GM12878 (cell line): ENCODE data around the gene TSPAN11.

Experiments
- EZH2 ChIP-seq: IDR thresholded peaks from 2 replicates; pipeline ENCODE4 v1.6.1; 2012; ENCODE audit warnings: low read depth, mild to moderate bottlenecking, control low read depth, inconsistent platforms, low read length, borderline replicate concordance; ENCODE audit not compliant: control insufficient read depth
- GATAD2B ChIP-seq: fragments of 450-650 bp; conservative IDR thresholded peaks from 2 replicates; pipeline ENCODE4 v1.6.1; 2017; ENCODE audit warnings: low read depth, mild to moderate bottlenecking, moderate library complexity
- JUND ChIP-seq: IDR thresholded peaks from 2 replicates; pipeline ENCODE4 v1.6.1; 2012; ENCODE audit warnings: low read depth, mild to moderate bottlenecking, low read length, improper control_type of control experiment, moderate library complexity
- NR2C2 ChIP-seq: IDR thresholded peaks from 2 replicates; pipeline ENCODE4 v1.6.1; 2011; ENCODE audit warnings: borderline replicate concordance, low read depth; ENCODE audit not compliant: control insufficient read depth, insufficient read length
- POLR2A ChIP-seq: IDR thresholded peaks from 2 replicates; pipeline ENCODE4 v1.6.1; 2011; ENCODE audit warnings: low read depth, mild to moderate bottlenecking, low read length
- SP1 ChIP-seq: IDR thresholded peaks from one replicate; pipeline ENCODE4 v1.6.1; 2011; ENCODE audit warnings: low read depth, low read length

GRCh38 chr12:30967026-30967425 lies 40.5 kb downstream of the TSPAN11 start:
- TF ChIP-seq EZH2, result no peak
- TF ChIP-seq NR2C2, result no peak
- TF ChIP-seq GATAD2B, result no peak
- no peak for TF ChIP-seq POLR2A
- TF ChIP-seq JUND, result no peak
- no peak for TF ChIP-seq SP1
